ENCODE measurements around the gene OSBPL5.

The OSBPL5 gene, protein sequence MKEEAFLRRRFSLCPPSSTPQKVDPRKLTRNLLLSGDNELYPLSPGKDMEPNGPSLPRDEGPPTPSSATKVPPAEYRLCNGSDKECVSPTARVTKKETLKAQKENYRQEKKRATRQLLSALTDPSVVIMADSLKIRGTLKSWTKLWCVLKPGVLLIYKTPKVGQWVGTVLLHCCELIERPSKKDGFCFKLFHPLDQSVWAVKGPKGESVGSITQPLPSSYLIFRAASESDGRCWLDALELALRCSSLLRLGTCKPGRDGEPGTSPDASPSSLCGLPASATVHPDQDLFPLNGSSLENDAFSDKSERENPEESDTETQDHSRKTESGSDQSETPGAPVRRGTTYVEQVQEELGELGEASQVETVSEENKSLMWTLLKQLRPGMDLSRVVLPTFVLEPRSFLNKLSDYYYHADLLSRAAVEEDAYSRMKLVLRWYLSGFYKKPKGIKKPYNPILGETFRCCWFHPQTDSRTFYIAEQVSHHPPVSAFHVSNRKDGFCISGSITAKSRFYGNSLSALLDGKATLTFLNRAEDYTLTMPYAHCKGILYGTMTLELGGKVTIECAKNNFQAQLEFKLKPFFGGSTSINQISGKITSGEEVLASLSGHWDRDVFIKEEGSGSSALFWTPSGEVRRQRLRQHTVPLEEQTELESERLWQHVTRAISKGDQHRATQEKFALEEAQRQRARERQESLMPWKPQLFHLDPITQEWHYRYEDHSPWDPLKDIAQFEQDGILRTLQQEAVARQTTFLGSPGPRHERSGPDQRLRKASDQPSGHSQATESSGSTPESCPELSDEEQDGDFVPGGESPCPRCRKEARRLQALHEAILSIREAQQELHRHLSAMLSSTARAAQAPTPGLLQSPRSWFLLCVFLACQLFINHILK

GRCh38 chr11:3165152-3165705, at the start of gene OSBPL5:
Gene OSBPL5, minus strand, starts transcription at chr11:3165310. Its CDS starts 36,162 bp downstream, at chr11:3129148.
- no peak for DNase-seq

GRCh38 chr11:3214420-3214699, 49.2 kb upstream of the OSBPL5 start:
- DNase-seq: no peak

DNA sequence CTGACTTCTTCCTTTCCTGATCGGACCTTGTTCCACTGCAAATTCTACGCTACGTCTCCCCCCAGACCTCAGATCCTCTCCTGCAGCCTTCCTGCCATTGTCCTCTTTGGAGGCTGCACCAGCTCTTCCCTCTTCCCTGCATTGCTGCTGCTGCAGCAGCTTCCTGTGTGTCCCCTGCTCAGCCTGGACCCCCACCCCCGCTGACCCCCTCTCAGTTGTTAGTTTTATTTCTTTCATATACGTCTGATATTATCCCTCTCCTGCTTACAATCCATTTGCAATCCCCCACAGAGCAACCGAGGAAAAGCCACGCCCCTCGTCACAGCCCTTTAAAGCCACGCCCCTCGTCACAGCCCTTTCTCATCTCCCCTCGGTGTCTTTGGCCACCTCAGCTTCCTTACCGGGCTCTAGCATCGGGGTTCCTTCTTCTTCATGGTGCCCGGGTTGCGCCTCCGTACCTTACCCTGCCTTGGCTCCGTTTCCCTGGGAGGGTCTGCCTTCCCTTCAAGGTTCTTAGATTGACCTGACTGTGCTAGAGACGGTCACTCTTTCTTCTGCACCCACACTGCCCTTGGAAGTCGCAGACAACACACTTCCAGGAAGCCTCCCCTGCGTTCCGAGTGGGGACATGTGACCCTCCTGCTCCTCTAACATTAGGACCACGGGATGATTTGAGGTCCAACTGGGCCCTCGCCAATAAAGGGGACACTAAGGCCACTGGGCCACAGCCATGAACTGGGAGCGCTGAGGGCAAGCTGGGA, 48.7 kb upstream of the OSBPL5 start:
- no peak for DNase-seq

GRCh38 chr11:3208272-3208671, 43.2 kb upstream of the OSBPL5 start:
- DNase-seq: no peak

GRCh38 chr11:3207526-3208189, 42.5 kb upstream of the OSBPL5 start:
- DNase-seq: no peak

DNA sequence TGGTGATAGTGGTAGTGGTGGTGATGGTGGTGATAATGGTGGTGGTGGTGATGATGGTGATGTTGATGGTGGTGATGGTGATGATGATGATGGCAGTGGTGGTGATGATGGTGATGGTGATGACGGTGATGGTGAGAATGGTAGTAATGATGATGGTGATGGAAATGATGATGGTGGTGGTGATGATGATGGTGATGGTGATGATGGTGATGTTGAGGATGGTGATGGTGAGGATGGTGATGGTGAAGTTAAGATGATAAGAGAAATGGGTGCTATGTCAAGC, 41.8 kb upstream of the OSBPL5 start:
- DNase-seq: no peak

DNA sequence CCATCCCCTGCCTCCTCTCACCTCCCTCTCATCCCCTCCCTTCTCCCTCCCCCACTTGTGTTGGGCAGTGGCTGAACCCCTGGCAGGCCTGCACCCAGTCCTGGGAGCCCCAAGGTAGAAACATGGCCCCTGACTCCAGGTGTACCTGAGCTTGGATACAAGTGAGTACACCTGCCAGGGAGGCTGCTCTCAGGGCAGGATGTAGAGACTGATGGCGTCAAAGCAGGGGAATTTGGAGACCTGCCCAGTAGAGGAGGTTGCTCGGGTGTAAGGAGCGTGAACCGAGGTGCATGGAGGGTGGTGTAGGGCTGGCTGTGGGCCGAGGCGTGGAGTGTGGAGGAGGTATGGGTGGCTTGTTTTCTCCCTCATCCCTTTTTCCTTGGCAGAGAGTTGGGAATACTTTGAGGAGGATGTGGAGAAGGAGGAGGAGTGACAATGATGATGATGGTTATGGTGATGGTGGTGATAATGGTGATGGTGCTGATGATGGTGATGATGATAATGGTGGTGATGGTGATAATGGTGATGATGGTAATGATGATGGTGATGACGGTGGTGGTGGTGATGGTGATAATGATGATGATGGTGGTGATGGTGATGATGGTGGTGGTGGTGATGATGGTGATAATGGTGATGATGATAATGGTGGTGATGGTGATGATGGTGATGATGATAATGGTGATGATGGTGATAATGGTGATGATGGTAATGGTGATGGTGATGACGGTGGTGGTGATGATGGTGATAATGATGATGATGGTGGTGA, 41.2 kb upstream of the OSBPL5 start:
- DNase-seq: no peak

DNA sequence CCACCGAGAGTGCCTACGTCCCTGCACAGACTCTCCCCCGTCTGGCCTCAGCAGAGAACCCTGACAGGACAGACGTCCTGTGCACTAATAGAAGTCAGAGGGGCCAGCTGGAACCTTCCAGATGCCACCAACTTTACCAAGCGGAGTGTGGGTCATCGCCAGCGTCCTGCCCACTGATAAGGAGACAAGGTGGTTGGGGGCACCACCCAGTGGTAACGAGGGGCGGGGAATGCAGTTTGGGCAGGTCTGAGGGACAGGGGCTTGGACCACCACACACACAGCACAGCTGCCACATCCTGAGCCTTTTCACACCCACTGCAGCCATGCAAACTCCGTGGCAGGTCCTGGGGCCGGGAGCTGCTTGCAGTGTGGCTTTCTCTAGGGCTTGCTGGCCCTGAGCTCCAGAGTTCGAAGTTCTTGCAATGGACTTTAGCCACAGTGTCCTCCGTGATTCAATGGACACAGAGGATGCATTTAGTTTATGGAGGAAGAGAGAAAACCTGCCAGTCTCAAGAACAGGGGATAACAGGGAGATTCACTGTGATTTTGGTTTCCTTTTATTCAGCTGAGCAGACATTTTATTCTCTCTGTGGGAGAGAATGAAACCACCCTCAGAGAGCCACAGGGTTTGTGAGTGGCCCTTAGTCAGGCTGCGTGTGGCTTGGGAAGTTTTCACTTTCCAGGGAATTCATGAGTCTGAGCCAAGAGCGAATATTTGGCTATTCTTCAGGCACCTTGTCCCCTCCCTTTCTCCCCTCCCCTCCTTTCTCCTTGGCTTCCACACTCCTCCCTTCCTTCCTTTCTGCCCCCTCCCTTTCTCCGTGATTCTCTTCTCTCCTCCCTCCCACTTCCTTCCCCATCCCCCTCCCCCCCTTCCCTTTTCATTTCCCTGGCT, 40.4 kb upstream of the OSBPL5 start:
- DNase-seq: no peak

DNA sequence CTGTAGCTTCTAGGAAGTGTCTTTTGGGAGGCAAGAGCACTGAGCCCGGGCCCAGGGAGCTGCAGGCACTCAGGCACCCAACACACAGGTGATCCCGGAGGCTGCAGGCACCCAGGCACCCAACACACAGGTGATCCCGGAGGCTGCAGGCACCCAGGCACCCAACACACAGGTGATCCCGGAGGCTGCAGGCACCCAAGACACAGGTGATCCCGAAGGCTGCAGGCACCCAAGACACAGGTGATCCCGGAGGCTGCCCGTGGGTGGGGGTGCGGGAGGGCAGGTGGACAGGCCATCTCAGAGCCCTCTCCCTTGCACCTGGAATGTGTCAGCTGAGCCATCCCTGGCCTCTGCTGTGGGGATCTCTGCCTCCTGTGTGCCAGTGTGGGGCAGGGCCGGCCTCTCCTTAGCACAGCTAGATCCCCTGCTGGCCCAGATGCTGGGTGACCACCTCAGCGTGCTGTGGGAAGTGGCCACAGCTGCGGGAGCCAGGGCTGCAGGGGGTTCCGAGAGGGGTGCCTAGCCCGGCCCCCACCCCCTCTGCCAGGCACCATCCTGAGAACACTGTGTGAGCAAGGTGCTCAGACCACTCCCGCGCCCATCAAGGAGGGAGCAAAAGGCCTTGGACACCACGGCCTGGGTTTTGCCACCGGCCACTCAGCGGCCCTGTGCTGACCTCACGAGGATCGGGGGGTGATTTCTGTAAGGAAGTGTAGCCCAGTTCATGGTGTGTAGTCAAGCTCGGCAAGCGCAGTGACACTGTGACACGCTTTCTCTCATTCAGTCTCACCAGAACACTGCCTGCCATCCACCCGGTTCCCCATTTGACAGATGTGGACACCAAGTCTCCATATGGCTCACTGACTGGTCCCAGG, 39.3 kb upstream of the OSBPL5 start:
- DNase-seq: no peak

- no peak for DNase-seq
Observed at GRCh38 chr11:3203221-3204043, 38.3 kb upstream of the OSBPL5 start.

DNA sequence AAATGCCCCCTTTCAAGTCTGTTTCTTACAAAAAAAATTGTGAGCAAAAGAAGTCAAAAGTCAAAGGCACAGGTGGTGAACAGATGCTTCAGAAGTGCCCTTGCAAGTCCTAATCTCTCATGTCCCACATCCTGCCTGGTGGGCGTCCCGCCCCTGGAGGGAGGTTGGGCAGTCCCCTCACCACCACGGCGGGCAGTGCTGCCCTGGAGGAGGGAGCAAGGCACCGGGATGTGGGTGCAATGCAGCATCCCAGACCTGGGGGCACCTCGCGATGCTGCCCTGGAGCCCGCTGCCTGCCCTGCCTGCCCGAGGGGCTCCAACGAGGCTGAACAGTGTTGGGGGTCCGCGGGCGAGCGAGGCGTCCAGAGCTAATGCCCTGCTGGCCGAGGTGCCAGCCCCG, 37.6 kb upstream of the OSBPL5 start:
- DNase-seq: no peak

DNA sequence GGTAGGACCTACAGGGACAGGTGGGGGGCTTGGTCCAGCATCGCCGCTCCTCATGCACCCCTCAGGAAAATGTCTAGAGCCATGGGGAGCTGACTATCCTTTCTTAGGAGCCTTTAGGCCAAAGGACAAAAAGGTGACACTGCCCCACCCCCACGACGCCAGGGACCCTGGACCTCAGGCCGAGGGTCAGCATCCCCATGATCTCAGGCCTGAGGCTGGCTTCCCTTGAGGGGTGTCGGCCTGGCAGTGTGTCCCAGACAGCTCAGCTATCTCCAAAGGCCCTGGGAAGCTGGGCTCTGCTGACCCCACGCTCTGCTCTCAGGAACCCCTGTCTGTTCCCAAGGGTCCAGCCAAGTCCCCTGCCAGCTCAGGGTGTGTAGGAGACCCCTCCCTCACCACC, 37.2 kb upstream of the OSBPL5 start:
- no peak for DNase-seq

GRCh38 chr11:3201677-3202181, 36.6 kb upstream of the OSBPL5 start:
- DNase-seq: no peak

- no peak for DNase-seq
Observed at GRCh38 chr11:3201112-3201581, 36.0 kb upstream of the OSBPL5 start.

DNA sequence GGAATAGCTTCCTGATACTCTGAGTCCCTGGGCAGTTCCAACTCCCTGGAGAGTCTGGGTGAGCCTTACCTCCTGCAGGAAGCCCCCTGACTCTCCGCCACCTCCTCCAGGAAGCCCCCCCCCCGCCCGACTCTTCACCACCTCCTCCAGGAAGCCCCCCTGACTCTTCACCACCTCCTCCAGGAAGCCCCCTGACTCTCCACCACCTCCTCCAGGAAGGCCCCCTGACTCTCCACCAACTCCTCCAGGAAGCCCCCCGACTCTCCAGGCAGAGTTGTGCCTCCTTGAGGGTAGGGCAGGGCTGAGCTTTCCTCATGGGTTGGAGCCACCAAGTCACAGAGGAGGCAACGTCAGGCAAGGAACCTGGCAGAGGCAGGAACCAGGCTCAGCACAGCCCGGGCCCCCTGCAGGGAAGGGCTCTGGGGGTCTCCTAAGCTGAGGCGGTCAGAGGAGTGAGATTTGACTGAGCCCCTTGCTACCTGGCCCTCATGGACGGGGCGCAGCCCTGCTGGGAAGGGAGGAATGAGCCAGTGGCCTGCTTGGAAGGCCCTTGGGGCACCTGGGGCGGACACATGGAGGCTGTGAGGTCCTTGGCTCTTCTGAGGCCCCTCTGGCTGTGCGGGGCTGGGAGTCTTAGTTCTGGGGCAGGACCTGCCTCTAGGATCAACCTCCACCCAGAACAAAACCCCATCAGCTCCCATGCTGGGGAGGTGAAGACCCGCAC, 35.4 kb upstream of the OSBPL5 start:
- no peak for DNase-seq

GRCh38 chr11:3199537-3200295, 34.6 kb upstream of the OSBPL5 start:
- DNase-seq: no peak

DNA sequence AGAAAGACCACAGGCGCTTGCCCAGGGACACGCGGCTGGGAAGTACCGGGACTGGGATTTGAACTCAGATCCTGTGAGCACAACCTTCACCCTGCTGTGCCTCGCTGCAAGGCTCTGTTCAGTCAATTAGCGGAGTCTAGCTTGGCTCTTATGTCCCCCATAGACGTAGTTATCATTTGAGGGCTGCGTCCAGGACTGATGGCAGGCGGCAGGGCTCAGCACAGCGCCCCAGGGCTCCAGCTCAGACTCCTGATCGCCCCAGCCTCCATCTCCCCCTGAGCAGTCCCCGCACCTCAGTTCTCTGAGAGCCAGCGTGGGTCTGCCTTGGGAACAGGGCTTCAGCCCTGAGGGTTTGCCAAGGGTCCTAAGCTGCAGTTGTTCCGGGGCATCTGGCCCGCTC, 33.7 kb upstream of the OSBPL5 start:
- DNase-seq: no peak
